H1 (cell line): ENCODE measurements around the gene TPST2. TPM values are rescaled to one million over a fixed set of nuclear protein-coding genes. Genes with fewer than 3 reads are reported as not detected.

ENCODE experiments used
- JUND ChIP-seq: IDR thresholded peaks from 2 replicates; pipeline ENCODE4 v1.6.1; 2011; ENCODE audit warnings: mild to moderate bottlenecking, improper control_type of control experiment, low read length
- ZNF274 ChIP-seq: IDR thresholded peaks from 2 replicates; pipeline ENCODE4 v1.7.0; 2012; ENCODE audit warnings: low read length, borderline replicate concordance; ENCODE audit errors: extremely low read depth
- polyA plus RNA-seq, 7 experiments: library from polyadenylated mRNA; depleted of rRNA in 3 of 7; stranded (reverse) in 5 of 7; unstranded in 2 of 7; fragments of >200 nt in 5 of 7; fragments of 200-250 nt in 2 of 7; gene quantifications; 1 replicate in 5 of 7; 2 replicates in 1 of 7; 4 replicates in 1 of 7; pipeline versions ENCODE4 v1.2.1 to v1.2.3, GENCODE V29; 2011 to 2013; ENCODE audit warnings: missing spikeins in 2 of 7, mixed read lengths in 2 of 7
- total RNA-seq: library from RNA; stranded (reverse); fragmentation: NEBNext Ultra II Directional; extraction: Animal tissue kit (Norgen Biotek cat#: 25700); gene quantifications from 2 replicates; pipeline ENCODE4 v1.2.1, GENCODE V29; 2021

The TPST2 gene
- total and polyA plus RNA-seq, 2 of the 8 experiments (the other 6 are each of a cell fraction or from before 2014, with no cell fraction given) = 58.8 to 143 TPM

DNA sequence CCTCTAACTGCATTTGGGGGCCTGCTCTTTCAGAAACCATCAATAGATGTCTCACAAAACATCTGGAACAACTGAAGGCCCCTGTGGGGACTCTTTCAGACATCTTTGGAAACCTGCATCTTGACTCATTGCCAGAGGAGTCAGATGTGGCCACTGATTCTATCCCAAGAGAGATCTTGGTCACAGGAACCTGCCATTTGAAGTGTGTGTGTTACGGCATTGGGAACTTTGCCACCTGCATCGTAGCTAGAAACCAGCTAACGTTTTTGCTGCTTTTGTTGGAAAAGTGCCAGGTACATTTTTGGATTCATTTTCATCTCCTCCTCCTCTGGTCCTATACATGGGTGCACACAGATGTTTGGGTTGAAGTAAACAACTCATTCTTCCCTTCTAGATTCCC is 101.9 kb downstream of the TPST2 start (continued):
- TF ChIP-seq ZNF274 = no peak
- no peak for TF ChIP-seq JUND
- TF ChIP-seq, all 59 proteins: peak for 0
